Stomach (tissue), 9 donors: Measurements from ENCODE around the gene BCAS3. TPM values are rescaled to one million over a fixed set of nuclear protein-coding genes. Genes with fewer than 3 reads are reported as not detected.

Experiments
- DNase-seq, 2 donors: peaks; one replicate each; pipeline versions ENCODE4 v3.0.0 to v3.0.0-alpha.2; 2013 to 2019
- H3K27ac ChIP-seq, 5 donors: fragments of 200-600 bp in 4 of 5; sonication (generic) in 4 of 5; one replicate each; pipeline ENCODE4 v1.5.1; 2013 to 2019; ENCODE audit warnings: mild to moderate bottlenecking in 1 of 5, moderate library complexity in 1 of 5
- H3K27me3 ChIP-seq, 3 donors: fragments of 200-600 bp; sonication (generic); one replicate each; pipeline ENCODE4 v1.5.1; 2017 to 2019; ENCODE audit warnings: mixed run types in 1 of 3
- H3K36me3 ChIP-seq, 4 donors: fragments of 200-600 bp; sonication (generic); 1 replicate in 3 of 4; 2 replicates in 1 of 4; pipeline ENCODE4 v1.5.1; 2016 to 2019
- H3K4me1 ChIP-seq, 4 donors: fragments of 200-600 bp; sonication (generic); one replicate each; pipeline ENCODE4 v1.5.1; 2016 to 2019
- H3K4me3 ChIP-seq, 4 donors: fragments of 200-600 bp; sonication (generic) in 3 of 4; one replicate each; pipeline ENCODE4 v1.5.1; 2016 to 2019; ENCODE audit warnings: mild to moderate bottlenecking in 1 of 4
- H3K9me3 ChIP-seq, 4 donors: fragments of 200-600 bp; sonication (generic); one replicate each; pipeline ENCODE4 v1.5.1; 2016 to 2019
- CTCF ChIP-seq, 7 experiments: fragments of 450-650 bp in 4 of 7; fragments of 200-600 bp in 3 of 7; sonication (generic) in 3 of 7; IDR thresholded peaks; one replicate each; pipeline ENCODE4 v1.5.1; 2016 to 2019; ENCODE audit warnings: antibody characterized with exemption in 7 of 7, control low read depth in 2 of 7, mild to moderate bottlenecking in 1 of 7
- EP300 ChIP-seq: sonication (generic); formaldehyde crosslinking; IDR thresholded peaks from one replicate; pipeline ENCODE4 v1.6.1; 2017; ENCODE audit warnings: antibody characterized with exemption
- POLR2A ChIP-seq, 4 donors: fragments of 450-650 bp; IDR thresholded peaks; one replicate each; pipeline ENCODE4 v1.6.1; 2016; ENCODE audit warnings: antibody characterized with exemption in 4 of 4, control low read depth in 2 of 4, mild to moderate bottlenecking in 1 of 4, moderate library complexity in 1 of 4
- POLR2AphosphoS5 ChIP-seq, 3 donors: sonication (generic); formaldehyde crosslinking; IDR thresholded peaks; one replicate each; pipeline ENCODE4 v1.6.1; 2016; ENCODE audit warnings: antibody characterized with exemption in 3 of 3
- WGBS, 5 donors: extraction: QIAGEN DNeasy Blood & Tissue Kit in 3 of 5; methylation state at CpG; one replicate each; pipeline versions ENCODE4 v1.1.5 to v1.1.7; 2013 to 2018; 5-methylcytosine and 5-hydroxymethylcytosine counted together
- intact Hi-C: fragments of 100-400 bp; cut with DNase I; formaldehyde crosslinking; loops from one replicate; pipeline ENCODE4 v1.15.1; 2023; ENCODE audit warnings: low total_unique reads
- polyA plus RNA-seq, 3 donors: library from polyadenylated mRNA; stranded (reverse); fragments of 200-250 nt; gene quantifications; one replicate each; pipeline ENCODE4 v1.2.3, GENCODE V29; 2013
- total RNA-seq, 5 donors: library from RNA; depleted of rRNA; stranded (reverse); fragments of >200 nt; gene quantifications; one replicate each; pipeline versions ENCODE4 v1.1.0 to v1.2.3, GENCODE V29; 2014 to 2016
- donor health status: healthy with polysubstance abuse.
- donor health status: Bipolar disorder and iron deficiency.
- donor health status: healthy.

Gene BCAS3
- total and polyA plus RNA-seq, 8 donors, result 4.9 to 150 (median 25.3) TPM

GRCh38 chr17:60817192-60817591, 139.5 kb downstream of the BCAS3 start:
- H3K27me3 ChIP-seq, result no peaks in the 10 kb centered on the region
- no peak overlapping the region for H3K4me3 ChIP-seq
- peaks cover 0 to 5% (median 0%) of the 10 kb centered on the region in 4 donors for H3K9me3 ChIP-seq
- no peaks in the 10 kb centered on the region for H3K36me3 ChIP-seq
- no peak for DNase-seq
- 65 to 88% (median 67%) methylated on average over 1 of the region's 1 CpG for WGBS, 5 donors
- TF ChIP-seq POLR2A (IDR thresholded peaks at IDR 0.05) (no peak), POLR2AphosphoS5 (IDR thresholded peaks at IDR 0.05) (peak in 2 of 3 donors; percentile 9 to 36)
- intact Hi-C loops, result no loop called here
- no peak overlapping the region for H3K27ac ChIP-seq
- no peaks in the 10 kb centered on the region for H3K4me1 ChIP-seq

GRCh38 chr17:60819447-60820130, 141.9 kb downstream of the BCAS3 start:
- no peak for DNase-seq
- Histone ChIP-seq H3K27ac (no peak overlapping the region), H3K4me3 (no peak overlapping the region), H3K36me3 (no peaks in the 10 kb centered on the region), H3K9me3 (no peaks in the 10 kb centered on the region), H3K4me1 (no peaks in the 10 kb centered on the region), H3K27me3 (no peaks in the 10 kb centered on the region)
- TF ChIP-seq CTCF (IDR thresholded peaks at IDR 0.05) (no peak), EP300 (no peak), POLR2A (IDR thresholded peaks at IDR 0.05) (no peak), POLR2AphosphoS5 (IDR thresholded peaks at IDR 0.05) (no peak)
- 94 to 97% (median 95%) methylated on average over 4 of the region's 4 CpGs for WGBS, 5 donors
- intact Hi-C loops, result no loop called here

DNA sequence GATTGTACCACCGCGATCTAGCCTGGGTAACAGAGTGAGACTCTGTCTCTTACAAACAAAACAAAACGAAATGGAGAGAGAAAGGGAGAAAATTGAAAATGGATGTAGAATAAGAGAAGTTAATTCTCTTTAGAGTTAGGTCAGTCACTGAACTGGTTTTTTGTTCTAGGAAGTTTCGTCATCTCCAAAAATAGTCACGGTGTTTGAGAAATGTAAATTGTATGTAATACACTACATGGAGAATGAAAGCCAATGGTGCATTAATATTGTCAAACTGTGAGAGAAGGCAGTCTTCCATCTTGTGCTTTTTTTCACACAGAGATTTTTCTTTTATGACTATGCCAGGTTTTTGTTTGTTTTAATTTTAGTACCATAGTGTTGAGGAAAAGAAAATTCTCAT, 145.9 kb downstream of the BCAS3 start:
- intact Hi-C loops, result no loop called here
- Histone ChIP-seq H3K36me3 (no peaks in the 10 kb centered on the region), H3K4me1 (no peaks in the 10 kb centered on the region), H3K4me3 (no peak overlapping the region), H3K27ac (no peak overlapping the region), H3K27me3 (no peaks in the 10 kb centered on the region), H3K9me3 (no peaks in the 10 kb centered on the region)
- peak in 1 of 2 donors; percentile 30 for DNase-seq
- no peak for TF ChIP-seq POLR2AphosphoS5 (IDR thresholded peaks at IDR 0.05)
- TF ChIP-seq CTCF (IDR thresholded peaks at IDR 0.05), result no peak
- TF ChIP-seq POLR2A (IDR thresholded peaks at IDR 0.05), result no peak
- TF ChIP-seq EP300, result no peak
- 71 to 87% (median 78%) methylated on average over 5 of the region's 5 CpGs for WGBS, 5 donors

GRCh38 chr17:60825351-60825750, 147.7 kb downstream of the BCAS3 start:
- H3K4me1 ChIP-seq, result no peaks in the 10 kb centered on the region
- intact Hi-C loops, result no loop called here
- no peak for DNase-seq
- no peaks in the 10 kb centered on the region for H3K9me3 ChIP-seq
- H3K36me3 ChIP-seq, result no peaks in the 10 kb centered on the region
- H3K27me3 ChIP-seq, result no peaks in the 10 kb centered on the region
- TF ChIP-seq POLR2A (IDR thresholded peaks at IDR 0.05) (no peak), POLR2AphosphoS5 (IDR thresholded peaks at IDR 0.05) (no peak), CTCF (IDR thresholded peaks at IDR 0.05) (no peak), EP300 (no peak)
- H3K27ac ChIP-seq, result no peak overlapping the region
- 94 to 100% (median 96%) methylated on average over 1 of the region's 1 CpG for WGBS, 5 donors
- no peak overlapping the region for H3K4me3 ChIP-seq

DNA sequence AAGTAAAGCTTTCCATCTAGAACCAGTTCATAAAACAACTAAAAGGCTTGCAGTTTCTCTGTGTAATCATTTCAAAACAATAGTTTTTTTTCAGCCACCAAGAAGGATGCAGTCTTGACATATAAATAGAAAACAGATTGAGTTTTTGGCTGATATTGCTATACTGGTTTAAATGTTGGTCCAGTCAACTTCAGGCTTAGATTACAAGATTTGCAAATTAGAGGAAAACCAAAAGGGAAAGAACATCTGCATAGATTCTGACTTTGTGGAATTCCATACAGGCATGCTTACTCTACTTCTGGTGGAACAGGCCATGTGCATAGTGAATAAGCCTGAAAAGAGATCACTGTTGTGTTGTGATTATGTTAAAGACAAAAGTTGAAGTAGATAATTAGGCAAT, 150.3 kb downstream of the BCAS3 start:
- Histone ChIP-seq H3K36me3 (no peaks in the 10 kb centered on the region), H3K27ac (no peak overlapping the region), H3K9me3 (no peaks in the 10 kb centered on the region), H3K4me3 (no peak overlapping the region), H3K27me3 (no peaks in the 10 kb centered on the region), H3K4me1 (peaks cover 0 to 8% (median 3%) of the 10 kb centered on the region in 4 donors)
- intact Hi-C loops, result no loop called here
- TF ChIP-seq POLR2AphosphoS5 (IDR thresholded peaks at IDR 0.05), result no peak
- no peak for TF ChIP-seq CTCF (IDR thresholded peaks at IDR 0.05)
- no peak for TF ChIP-seq EP300
- no peak for TF ChIP-seq POLR2A (IDR thresholded peaks at IDR 0.05)
- DNase-seq, result peak in 1 of 2 donors; percentile 10
